HUDEP-2 (cell line): Measurements from ENCODE around the gene DRAXIN.

ENCODE experiments used
- DNase-seq, 76 experiments: peaks; one replicate each; lab custom pipeline; 2025; ENCODE audit not compliant: unreplicated experiment in 76 of 76; lab: John Stamatoyannopoulos, UW

Gene DRAXIN

GRCh38 chr1:11654939-11655808 lies 36.3 kb upstream of the DRAXIN start:
- no peak for DNase-seq

- DNase-seq, result no peak
Observed at GRCh38 chr1:11657654-11658053, 33.9 kb upstream of the DRAXIN start.

- no peak for DNase-seq
Observed at GRCh38 chr1:11658542-11658941, 33.0 kb upstream of the DRAXIN start.

- DNase-seq, result no peak
Observed at GRCh38 chr1:11659748-11660147, 31.8 kb upstream of the DRAXIN start.

GRCh38 chr1:11661103-11661502 lies 30.4 kb upstream of the DRAXIN start:
- DNase-seq, result no peak

- DNase-seq, result peak in 6 of 76 experiments; percentile 7 to 35 (median 17)
Observed at GRCh38 chr1:11664336-11665065, 27.0 kb upstream of the DRAXIN start.

GRCh38 chr1:11668516-11668915 lies 23.0 kb upstream of the DRAXIN start:
- DNase-seq, result no peak

- no peak for DNase-seq
Observed at GRCh38 chr1:11670747-11671146, 20.8 kb upstream of the DRAXIN start.

- no peak for DNase-seq
Observed at GRCh38 chr1:11671205-11671543, 20.3 kb upstream of the DRAXIN start.

GRCh38 chr1:11671544-11672286 lies 19.8 kb upstream of the DRAXIN start:
- DNase-seq, result peak in 1 of 76 experiments; percentile 3

GRCh38 chr1:11673089-11673769 lies 18.3 kb upstream of the DRAXIN start:
- no peak for DNase-seq

GRCh38 chr1:11674488-11674887 lies 17.0 kb upstream of the DRAXIN start:
- DNase-seq, result no peak

GRCh38 chr1:11675325-11675724 lies 16.2 kb upstream of the DRAXIN start:
- DNase-seq, result no peak

GRCh38 chr1:11676386-11677103 lies 15.0 kb upstream of the DRAXIN start:
- no peak for DNase-seq

- no peak for DNase-seq
Observed at GRCh38 chr1:11678442-11678841, 13.1 kb upstream of the DRAXIN start.

- peak in 2 of 76 experiments; percentile 41 to 62 for DNase-seq
Observed at GRCh38 chr1:11680270-11681070, 11.0 kb upstream of the DRAXIN start.

- peak in 72 of 76 experiments; percentile 14 to 94 (median 77) for DNase-seq
Observed at GRCh38 chr1:11681071-11681771, 10.3 kb upstream of the DRAXIN start, which contains the start of gene MAD2L2. Gene MAD2L2, minus strand, starts transcription at chr1:11681148. Its CDS starts 547 bp downstream, at chr1:11680601.

- no peak for DNase-seq
Observed at GRCh38 chr1:11682287-11682771, 9.2 kb upstream of the DRAXIN start.
